Cardiac muscle cell (in vitro differentiated cells and primary cell): ENCODE results near the gene FAM187B. TPM values are rescaled to one million over a fixed set of nuclear protein-coding genes. Genes with fewer than 3 reads are reported as not detected.
A peak's percentile ranks its signal among the peaks of the same experiment; 100 is the strongest.

Experiments
- DNase-seq, 2 donors: peaks; one replicate each; pipeline versions ENCODE4 v3.0.0 to v3.0.0-alpha.2; 2010 to 2017; ENCODE audit warnings: low read depth in 1 of 2, low spot score in 1 of 2
- H3K27ac ChIP-seq: fragments of 200-600 bp; sonication (generic); 2 replicates; pipeline ENCODE4 v1.5.1; 2016
- H3K27me3 ChIP-seq: fragments of 200-600 bp; sonication (generic); 2 replicates; pipeline ENCODE4 v1.6.0; 2016; ENCODE audit warnings: control low read depth
- H3K36me3 ChIP-seq: fragments of 200-600 bp; sonication (generic); 2 replicates; pipeline ENCODE4 v1.5.1; 2016; ENCODE audit warnings: control low read depth
- H3K4me1 ChIP-seq: fragments of 200-600 bp; sonication (generic); 2 replicates; pipeline ENCODE4 v1.8.1; 2017; ENCODE audit warnings: low read depth, mild to moderate bottlenecking, mixed run types
- H3K4me3 ChIP-seq: fragments of 200-600 bp; sonication (generic); 2 replicates; pipeline ENCODE4 v1.5.1; 2016; ENCODE audit warnings: mild to moderate bottlenecking
- H3K9me3 ChIP-seq: fragments of 200-600 bp; sonication (generic); 2 replicates; pipeline ENCODE4 v1.5.1; 2017; ENCODE audit warnings: low read depth, mild to moderate bottlenecking, control low read depth
- polyA plus RNA-seq: library from polyadenylated mRNA; unstranded; fragments of >200 nt; fragmentation: Nextera tagmentation; extraction: Ambion mirVana; gene quantifications from 2 replicates; pipeline ENCODE4 v1.2.1, GENCODE V29; 2016
- total RNA-seq: library from RNA; depleted of rRNA; stranded (reverse); fragments of >200 nt; gene quantifications from 2 replicates; pipeline ENCODE4 v1.2.3, GENCODE V29; 2016
- TF ChIP-seq, protein P1 (sequence below): IDR thresholded peaks from 2 replicates; pipeline ENCODE4 v1.5.1; 2012; ENCODE audit warnings: low read depth, mild to moderate bottlenecking, low read length

FAM187B gene
- total and polyA plus RNA-seq, 2 experiments from 2014 or later: not detected

DNA sequence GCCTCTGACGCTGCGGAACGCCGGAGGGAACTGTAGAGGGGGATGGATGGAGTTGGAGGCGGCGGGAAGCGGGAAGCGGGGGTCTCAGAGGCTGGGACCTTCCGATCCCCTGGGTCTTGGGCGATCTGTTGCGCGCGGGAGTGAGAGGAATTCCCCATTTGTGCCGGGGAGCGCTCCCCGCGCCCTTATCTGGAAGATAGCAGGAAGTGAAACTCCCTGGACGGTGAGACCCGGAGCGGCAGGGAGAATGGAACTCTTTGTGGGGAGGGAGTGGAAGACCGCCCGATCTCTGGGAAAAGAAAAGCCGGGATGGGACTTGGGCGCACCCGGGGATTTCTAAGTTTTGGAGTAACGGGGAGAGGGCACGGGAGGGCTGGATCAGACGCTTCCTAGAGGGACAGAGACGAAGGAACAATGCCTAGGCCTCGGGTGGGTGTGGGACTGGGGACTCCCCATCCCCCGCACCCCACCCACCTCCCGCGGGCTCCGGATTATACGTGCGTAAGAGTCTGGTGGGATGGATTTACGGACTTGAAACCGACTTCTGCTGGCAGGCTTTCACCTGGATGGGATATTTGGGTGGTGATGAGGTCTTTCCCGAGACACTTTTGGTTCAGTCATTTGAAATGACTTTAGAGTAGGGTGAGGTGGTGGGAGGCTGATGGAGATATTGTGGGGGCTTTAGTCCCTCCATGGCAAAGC is 20.8 kb upstream of the FAM187B start:
- H3K4me3 ChIP-seq: peak overlapping the region; percentile 81
- H3K27me3 ChIP-seq: no peaks in the 10 kb centered on the region
- H3K27ac ChIP-seq: peak overlapping the region; percentile 99
- H3K4me1 ChIP-seq: peaks cover 3% of the 10 kb centered on the region
- H3K36me3 ChIP-seq: peaks cover 7% of the 10 kb centered on the region
- no peaks in the 10 kb centered on the region for H3K9me3 ChIP-seq
- DNase-seq: no peak
- TF ChIP-seq, protein P1, sequence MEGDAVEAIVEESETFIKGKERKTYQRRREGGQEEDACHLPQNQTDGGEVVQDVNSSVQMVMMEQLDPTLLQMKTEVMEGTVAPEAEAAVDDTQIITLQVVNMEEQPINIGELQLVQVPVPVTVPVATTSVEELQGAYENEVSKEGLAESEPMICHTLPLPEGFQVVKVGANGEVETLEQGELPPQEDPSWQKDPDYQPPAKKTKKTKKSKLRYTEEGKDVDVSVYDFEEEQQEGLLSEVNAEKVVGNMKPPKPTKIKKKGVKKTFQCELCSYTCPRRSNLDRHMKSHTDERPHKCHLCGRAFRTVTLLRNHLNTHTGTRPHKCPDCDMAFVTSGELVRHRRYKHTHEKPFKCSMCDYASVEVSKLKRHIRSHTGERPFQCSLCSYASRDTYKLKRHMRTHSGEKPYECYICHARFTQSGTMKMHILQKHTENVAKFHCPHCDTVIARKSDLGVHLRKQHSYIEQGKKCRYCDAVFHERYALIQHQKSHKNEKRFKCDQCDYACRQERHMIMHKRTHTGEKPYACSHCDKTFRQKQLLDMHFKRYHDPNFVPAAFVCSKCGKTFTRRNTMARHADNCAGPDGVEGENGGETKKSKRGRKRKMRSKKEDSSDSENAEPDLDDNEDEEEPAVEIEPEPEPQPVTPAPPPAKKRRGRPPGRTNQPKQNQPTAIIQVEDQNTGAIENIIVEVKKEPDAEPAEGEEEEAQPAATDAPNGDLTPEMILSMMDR: no peak

DNA sequence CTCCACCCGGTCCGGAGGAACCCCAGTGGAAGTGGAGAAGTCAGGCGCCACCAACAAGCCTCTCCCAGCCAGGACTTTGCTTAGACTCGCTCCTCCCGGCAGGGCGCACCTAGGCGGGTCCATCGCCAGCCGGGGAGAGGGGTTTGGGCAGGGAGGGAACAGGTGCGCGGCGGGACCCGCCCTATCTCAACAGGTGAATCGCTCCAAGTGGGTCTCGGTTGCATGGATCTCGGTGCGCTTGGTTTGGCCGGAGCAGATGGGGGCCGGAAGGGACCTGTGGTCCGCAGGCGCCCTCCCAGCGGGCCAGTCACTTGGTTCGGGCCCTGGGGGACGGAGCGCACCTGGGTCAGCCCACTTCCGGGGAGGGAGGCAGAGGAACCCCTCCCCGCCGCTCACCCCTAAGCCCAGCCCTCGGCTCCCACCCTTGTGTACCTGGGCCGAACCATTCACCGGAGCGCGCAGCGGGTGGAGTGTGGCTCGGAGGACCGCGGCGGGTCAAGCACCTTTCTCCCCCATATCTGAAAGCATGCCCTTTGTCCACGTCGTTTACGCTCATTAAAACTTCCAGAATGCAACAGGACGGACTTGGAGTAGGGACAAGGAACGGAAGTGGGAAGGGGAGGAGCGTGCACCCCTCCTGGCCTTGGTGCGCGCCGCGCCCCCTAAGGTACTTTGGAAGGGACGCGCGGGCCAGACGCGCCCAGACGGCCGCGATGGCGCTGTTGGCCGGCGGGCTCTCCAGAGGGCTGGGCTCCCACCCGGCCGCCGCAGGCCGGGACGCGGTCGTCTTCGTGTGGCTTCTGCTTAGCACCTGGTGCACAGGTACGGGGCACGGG is 20.0 kb upstream of the FAM187B start, which contains the start of gene LSR:
LSR (plus strand) TSS at position 693 of the 836 bp plus-strand sequence; CDS start at position 714, 21 bp downstream.
- no peaks in the 10 kb centered on the region for H3K27me3 ChIP-seq
- DNase-seq: peak in 1 of 2 donors; percentile 96

DNA sequence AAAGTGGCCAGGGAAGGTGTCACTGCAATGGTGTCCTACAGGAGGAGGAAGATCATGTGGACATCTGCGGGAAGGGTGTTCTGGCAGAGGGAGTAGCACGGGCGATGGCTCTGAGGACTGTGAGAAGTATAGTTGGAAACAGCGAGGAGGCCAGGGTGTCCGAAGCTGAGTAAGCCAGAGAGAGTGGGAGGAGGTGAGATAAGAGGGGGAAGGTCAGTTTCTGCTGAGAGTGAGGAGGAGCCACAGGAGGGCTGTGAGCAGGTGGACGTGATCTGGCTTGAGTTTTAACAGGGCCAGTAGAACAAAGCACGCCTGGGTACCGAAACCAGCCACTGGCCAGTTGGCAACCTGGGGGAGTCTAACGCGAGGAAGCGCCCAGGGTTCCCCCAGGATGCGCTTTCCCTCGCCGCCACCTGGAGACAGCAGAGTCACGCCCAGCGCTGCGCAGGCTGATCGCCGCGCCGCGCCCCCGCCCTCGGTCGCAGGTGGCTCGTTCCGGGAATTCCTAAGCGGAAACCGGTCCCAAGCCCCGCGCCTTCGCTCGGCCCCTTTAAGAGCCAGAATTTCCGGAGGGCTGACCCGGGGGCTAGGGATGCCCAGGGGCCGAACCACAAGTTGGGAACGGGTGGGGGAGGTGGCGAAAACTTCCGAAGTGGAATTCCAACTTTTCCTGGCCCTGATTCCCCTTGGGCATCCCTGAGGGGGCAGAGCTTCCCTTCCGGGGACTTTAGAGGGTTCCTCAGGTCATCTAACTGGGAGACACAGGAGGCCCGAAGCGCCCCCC is 19.2 kb upstream of the FAM187B start:
- TF ChIP-seq, protein P1: peak; percentile 13
- DNase-seq: peak in 1 of 2 donors; percentile 96
- Histone ChIP-seq H3K9me3 (no peaks in the 10 kb centered on the region), H3K4me1 (peaks cover 3% of the 10 kb centered on the region), H3K36me3 (peaks cover 7% of the 10 kb centered on the region), H3K27ac (peak overlapping the region; percentile 99), H3K4me3 (peak overlapping the region; percentile 81), H3K27me3 (no peaks in the 10 kb centered on the region)

More for the DNA sequence above, 20.0 kb upstream of the FAM187B start, which contains the start of gene LSR:
- Histone ChIP-seq H3K4me1 (peaks cover 3% of the 10 kb centered on the region), H3K36me3 (peaks cover 7% of the 10 kb centered on the region), H3K4me3 (peak within 1 kb of the TSS; percentile 81), H3K27ac (peak within 1 kb of the TSS; percentile 99), H3K9me3 (no peaks in the 10 kb centered on the region)
- TF ChIP-seq, protein P1: no peak

DNA sequence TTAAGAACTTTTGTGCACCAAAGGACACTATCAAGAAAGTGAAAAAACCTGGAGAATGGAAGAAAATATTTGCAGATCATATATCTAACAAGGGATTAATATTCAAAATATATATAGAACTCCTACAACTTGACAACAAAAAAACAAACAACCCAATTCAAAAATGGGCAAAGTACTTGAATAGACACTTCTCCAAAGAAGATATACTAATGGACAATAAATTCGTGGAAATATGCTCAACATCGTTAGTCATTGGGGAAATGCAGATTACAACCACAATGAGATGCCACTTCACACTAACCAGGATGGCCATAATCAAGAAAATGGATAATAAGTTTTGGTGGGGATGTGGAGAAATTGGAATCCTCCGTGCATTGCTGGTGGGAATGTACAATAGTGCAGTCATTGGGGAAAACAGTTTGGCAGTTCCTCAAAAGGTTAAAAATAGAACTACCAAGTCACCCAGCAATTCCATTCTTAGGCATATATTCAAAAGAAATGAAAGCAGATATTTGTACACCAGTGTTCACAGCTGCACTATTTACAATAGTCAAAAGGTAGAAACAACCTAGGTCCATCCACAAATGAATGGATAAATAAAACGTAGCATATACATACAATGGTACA is 18.0 kb upstream of the FAM187B start:
- TF ChIP-seq, protein P1: no peak
- H3K4me3 ChIP-seq: no peak overlapping the region
- H3K27ac ChIP-seq: no peak overlapping the region
- no peak for DNase-seq
- H3K4me1 ChIP-seq: peaks cover 3% of the 10 kb centered on the region
- no peaks in the 10 kb centered on the region for H3K9me3 ChIP-seq
- H3K36me3 ChIP-seq: peaks cover 7% of the 10 kb centered on the region
- no peaks in the 10 kb centered on the region for H3K27me3 ChIP-seq

DNA sequence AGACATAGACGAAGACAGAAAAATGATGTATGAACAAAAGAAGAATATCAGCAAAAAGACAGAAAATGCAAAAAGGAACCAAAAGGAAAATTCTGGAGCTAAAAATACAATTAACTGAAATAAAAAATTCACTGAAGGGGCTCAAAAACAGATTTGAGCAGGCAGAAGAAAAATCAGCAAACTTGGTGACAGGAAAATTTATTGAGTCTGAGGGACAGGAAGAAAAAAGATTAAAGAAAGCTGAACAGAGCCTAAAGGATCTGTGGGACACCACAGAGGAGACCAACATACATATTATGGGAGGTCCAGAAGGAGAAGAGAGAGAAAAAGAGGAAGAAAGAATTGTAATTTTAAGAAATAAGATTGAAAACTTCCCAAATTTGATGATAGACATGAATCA is 12.9 kb upstream of the FAM187B start:
- TF ChIP-seq, protein P1: no peak
- Histone ChIP-seq H3K9me3 (no peaks in the 10 kb centered on the region), H3K36me3 (no peaks in the 10 kb centered on the region), H3K27ac (no peak overlapping the region), H3K4me1 (no peaks in the 10 kb centered on the region), H3K27me3 (no peaks in the 10 kb centered on the region), H3K4me3 (no peak overlapping the region)
- no peak for DNase-seq
